ENCODE results near the gene TIMM29.
"Not testable (repeated sequence)": the region's sequence is repeated elsewhere in the genome, so short reads cannot be mapped to it uniquely, and the experiment has no call there.

The TIMM29 gene

GRCh38 chr19:10936661-10937084 lies 8.1 kb downstream of the TIMM29 start:
- DNase-seq, result peak in 18 of 51 donors; percentile 3 to 61 (median 17)

DNA sequence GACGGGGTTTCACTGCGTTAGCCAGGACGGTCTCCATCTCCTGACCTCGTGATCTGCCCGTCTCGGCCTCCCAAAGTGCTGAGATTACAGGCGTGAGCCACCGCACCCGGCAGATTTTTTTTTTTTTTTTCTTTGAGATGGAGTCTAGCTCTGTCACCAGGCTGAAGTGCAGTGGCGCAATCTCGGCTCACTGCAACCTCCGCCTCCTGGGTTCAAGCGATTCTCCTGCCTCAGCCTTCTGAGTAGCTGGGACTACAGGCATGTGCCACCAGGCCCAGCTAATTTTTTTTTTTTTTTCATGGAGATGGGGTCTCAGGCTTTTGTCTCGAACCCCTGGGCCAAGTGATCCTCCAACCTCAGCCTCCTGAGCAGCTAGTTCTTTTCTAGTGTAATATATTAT lies 13.0 kb downstream of the TIMM29 start:
- not testable (repeated sequence) for DNase-seq

GRCh38 chr19:10943412-10943811 lies 14.8 kb downstream of the TIMM29 start:
- DNase-seq, result not testable (repeated sequence)

GRCh38 chr19:10945264-10945663 lies 16.7 kb downstream of the TIMM29 start:
- DNase-seq, result no peak

- no peak for DNase-seq
Observed at GRCh38 chr19:10946958-10947657, 18.5 kb downstream of the TIMM29 start.

- DNase-seq, result no peak
Observed at GRCh38 chr19:10952809-10953208, 24.2 kb downstream of the TIMM29 start.

DNA sequence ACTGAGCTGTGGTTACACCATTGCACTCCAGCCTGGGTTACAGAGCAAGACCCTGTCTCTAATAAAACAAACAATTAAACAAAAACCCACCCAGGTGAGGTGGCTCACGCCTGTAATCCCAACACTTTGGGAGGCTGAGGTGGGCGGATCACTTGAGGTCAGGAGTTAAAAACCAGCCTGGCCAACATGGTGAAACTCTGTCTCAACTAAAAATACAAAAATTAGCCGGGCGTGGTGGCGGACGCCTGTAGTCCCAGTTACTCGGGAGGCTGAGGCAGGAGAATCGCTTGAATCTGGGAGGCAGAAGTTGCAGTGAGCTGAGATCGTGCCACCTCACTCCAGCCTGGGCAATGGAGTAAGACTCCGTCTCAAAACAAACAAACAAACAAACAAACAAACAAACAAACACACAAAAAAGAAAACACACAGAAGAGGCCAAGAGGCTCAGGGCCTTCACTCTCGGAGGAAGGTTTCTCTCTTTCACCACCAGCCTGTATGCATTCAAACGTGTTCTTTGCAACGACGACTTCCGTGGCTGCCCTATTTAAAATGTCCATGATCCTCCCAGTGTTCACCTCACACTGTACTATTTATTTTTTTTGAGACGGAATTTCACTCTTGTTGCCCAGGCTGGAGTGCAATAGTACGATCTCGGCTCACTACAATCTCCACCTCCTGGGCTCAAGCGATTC lies 30.8 kb downstream of the TIMM29 start:
- not testable (repeated sequence) for DNase-seq

DNA sequence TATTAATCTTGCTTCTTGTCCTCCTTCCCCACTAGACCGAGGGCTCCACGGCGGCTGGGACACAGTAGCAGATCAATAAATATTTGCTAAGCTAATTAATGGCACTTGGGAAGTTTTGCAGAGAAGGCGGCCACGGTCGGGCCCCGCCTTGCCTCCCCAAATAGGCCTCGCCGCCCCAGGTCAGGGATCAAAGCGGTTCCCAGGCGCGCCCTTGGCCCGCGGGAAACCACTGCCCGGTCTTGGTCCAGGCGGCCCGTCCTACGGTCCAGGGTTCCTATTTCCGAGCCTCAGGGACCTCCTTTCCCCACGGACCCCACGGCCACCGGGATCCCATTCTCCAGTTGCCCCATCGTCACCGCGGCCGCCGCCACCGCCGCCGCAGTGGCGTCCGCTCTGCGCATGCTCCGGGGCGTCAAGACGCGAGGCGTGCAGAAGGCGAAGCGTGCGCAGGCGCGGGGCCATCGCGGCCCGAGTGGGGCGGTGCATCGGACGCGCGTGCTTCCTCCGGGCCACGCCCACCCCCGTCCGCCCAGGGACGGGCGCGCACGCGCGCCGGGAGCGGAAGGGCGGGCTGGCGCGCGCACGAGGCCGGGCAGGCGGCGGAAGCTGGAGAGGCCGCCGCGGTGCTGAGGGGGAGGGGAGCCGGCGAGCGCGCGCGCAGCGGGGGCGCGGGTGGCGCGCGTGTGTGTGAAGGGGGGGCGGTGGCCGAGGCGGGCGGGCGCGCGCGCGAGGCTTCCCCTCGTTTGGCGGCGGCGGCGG lies 31.9 kb downstream of the TIMM29 start, which contains the start of gene SMARCA4:
Gene SMARCA4 (plus strand): TSS at position 717 of the 759 bp plus-strand sequence. CDS start 23,122 bp downstream, outside the sequence.
- DNase-seq, result peak; percentile 52 to 98 (median 90)

GRCh38 chr19:10961073-10961860 lies 32.7 kb downstream of the TIMM29 start:
- peak in 38 of 51 donors; percentile 27 to 86 (median 66) for DNase-seq

- no peak for DNase-seq
Observed at GRCh38 chr19:10962863-10963262, 34.3 kb downstream of the TIMM29 start.

DNA sequence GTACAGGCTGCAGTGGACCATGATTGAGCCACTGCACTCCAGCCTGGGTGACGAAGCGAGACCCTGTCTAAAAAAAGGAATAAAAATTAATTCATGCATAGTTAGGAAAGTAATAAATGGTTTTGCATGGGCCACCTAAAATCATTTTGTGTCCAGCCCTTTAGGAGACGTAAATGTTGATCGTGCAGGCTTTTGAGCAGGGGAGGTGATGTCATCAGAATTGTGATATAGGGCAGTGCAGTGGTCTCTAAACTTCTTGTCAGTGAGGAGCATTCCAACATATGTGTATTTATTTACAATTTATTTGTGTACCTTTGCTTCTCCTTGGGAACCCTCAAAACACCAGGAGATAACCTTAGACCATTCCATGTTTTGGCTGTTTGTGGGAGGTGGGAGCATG lies 35.3 kb downstream of the TIMM29 start:
- DNase-seq, result no peak

DNA sequence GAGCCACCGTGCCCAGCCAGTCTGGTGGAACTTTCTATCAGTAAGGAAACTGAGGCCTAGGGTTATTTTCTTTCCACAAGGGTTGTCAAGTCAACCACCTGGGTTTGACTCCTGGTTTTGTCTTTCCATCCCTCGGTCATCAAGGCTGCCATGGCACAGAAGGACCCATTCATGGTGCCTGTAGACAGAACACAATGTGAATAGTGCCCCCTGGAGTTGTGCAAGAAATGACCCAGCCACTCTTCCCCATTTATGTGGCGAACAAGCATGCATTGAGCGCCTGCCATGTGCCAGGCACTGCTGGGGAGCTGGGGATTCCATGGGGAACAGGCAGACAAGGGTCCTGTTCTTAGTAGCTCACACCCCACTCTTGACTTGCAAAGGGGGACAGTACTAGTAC lies 36.3 kb downstream of the TIMM29 start:
- DNase-seq, result no peak

DNA sequence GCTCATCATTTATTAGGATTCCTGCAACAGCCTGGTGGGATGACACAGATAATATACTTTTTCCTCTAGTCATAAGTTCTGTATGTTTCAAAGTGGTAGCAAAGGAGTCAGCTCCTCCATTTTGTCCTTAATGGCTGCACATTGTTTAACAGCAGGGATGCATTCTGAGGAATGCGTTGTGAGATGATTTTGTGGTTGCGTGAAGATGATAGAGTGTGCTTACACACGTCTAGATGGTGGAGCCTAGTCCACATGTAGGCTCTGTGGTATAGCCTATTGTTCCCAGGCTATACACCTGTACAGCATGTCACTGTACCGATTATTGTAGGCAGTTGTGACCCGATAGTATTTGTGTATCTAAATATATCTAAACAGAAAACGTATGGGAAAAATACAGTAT lies 36.8 kb downstream of the TIMM29 start:
- DNase-seq, result no peak

DNA sequence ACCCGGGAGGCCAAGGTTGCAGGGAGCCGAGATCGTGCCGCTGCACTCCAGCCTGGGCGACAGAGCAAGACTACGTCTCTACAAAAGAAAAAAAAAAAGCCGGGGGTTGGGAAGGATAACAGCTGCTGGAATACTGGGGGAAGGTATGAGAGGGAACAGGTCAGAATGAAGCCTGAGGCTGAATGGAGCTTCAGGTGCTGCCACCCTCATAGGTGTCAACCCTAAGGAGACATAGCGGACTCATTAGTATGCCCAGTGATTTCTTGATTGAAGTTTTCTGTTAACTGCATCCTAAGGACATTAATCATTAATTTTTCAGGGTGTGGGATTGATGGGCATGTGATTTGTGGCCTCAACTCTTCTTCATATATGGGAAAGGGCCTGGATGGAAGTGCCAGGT lies 38.2 kb downstream of the TIMM29 start:
- no peak for DNase-seq

DNA sequence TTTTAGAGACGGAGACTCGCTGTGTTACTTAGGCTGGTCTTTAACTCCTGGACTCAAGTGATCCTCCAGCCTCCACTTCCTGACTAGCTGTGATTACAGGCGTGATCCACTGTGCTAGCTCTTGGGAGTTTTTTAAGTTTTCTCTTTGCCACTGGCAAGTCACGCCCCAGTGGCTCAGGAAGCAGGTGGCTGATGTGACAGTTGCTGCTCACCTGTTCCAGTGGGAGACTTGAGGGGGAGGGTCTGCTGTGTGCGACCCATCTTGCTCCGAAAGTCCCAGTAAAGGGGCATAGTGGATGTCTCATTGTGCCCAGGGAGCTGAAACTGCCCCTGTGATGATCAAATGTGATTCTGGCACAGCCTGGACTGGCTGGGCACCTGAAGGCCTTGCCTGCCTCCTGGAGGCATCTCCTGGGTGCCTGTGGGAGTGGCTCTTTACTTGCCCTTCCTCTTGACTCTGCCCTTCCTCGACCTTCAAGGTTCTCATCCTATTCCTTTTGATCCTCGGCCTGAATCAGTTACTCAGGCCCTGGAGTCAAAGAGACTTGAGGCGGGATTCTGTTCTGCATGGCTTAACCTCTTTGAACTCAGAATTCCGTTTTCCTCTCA lies 40.0 kb downstream of the TIMM29 start:
- DNase-seq, result no peak

DNA sequence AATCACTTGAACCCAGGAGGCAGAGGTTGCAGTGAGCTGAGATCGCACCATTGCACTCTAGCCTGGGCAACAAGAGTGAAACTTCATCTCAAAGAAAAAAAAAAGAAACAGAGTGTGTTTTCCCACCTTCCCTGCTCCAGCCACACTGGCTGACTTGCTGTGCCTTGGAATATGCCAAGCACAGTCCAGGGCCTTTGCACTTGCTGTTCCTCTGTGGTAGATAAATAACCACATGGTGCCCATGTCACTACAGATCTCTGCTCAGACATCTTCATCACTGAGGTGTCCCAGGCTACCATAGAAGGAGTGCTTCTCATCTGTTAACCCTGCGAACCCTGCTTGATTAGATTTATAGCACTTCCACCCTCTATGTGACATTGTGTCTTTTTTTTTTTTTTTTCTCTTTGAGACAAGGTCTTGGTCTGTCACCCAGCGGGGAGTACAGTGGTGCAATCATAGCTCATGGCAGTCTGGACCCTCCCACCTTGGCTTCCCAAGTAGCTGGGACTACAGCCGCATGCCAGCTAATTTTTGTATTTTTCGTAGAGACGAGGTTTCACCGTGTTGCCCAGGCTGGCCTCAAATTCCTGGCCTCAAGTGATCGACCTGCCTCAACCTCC lies 42.6 kb downstream of the TIMM29 start:
- DNase-seq, result no peak

DNA sequence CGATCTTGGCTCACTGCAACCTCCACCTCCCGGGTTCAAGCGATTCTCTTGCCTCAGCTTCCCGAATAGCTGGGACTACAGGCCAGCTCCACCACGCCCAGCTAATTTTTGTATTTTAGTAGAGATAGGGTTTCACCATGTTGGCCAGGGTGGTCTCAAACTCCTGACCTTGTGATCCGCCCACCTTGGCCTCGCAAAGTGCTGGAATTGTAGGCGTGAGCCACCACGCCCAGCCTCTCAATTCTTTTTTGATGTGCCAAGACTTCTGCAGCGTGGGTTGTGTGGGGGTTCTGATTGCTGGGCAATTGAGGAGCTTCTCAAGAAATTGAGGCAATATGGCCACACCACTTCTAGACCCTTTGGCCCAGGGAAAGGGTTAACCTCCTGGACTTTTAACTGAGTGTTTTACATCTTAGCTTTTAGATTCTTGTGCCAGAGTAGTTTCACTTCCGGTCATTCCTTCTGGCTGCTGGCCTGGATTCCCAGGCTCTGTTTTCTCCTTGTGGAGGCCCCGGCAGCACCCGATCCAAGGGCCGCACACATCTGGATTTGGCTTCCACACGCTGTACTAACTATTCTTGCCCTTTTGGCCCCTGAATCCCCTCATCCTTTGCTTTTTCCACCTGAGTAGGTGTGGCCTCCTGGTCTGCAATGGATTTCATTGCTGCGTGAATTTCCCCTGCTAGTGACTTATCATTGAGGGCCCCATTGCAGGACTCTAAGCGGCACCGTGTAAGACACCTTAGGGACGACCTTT lies 46.9 kb downstream of the TIMM29 start:
- peak in 1 of 51 donors; percentile 4 for DNase-seq

DNA sequence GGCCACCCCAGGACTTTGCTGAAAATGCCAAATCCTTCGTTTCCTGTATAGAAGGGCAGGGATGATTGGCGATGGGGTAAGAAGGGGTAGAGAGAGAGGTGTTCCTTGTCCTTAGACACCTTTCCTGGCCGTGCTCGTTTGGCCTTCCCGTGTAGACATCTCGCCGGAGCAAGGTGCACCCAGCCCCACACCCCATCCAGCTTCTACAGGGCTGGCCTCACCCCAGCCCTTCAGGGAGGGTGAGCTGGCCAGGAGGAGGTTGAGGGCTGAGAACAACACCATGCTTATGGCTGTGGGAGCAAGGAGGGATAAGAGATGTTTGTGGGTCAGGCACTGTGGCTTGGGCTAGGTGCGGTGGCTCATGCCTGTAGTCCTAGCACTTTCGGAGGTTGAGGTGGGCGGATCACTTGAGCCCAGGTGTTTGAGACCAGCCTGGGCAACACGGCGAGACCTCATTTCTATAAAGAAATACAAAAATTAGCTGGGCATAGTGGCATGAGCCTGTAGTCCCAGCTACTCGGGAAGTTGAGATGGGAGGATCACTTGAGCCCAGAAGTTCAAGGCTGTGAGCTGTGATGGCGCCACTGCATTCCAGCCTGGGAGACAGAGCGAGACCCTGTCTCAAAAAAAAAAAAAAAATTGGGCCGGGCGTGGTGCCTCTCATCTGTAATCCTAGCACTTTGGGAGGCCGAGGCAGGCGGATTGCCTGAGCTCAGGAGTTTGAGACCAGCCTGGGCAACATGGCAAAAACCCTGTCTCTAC lies 47.7 kb downstream of the TIMM29 start:
- no peak for DNase-seq

DNA sequence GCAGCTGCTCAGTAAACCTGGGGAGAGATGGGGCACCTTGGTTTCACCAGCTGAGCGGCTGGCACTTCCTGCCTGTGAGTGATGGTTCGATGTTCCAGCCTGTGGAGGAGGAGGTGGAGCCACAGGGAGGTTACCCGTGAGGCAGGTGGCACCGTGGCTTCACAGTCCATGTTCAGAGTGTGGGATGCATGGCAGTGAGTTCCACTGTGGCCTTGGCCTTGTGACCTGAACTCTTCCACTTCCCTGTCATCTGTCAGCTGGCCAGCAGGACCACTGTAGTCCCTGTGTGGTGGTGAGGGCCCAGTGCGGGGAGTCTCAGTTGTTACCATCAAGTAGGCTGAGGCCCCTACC lies 49.1 kb downstream of the TIMM29 start:
- no peak for DNase-seq
